ENCODE measurements around the gene PTPRG.

GRCh38 chr3:62335196-62335595 is 773.8 kb downstream of the PTPRG start:
- TF ChIP-seq, protein P1, sequence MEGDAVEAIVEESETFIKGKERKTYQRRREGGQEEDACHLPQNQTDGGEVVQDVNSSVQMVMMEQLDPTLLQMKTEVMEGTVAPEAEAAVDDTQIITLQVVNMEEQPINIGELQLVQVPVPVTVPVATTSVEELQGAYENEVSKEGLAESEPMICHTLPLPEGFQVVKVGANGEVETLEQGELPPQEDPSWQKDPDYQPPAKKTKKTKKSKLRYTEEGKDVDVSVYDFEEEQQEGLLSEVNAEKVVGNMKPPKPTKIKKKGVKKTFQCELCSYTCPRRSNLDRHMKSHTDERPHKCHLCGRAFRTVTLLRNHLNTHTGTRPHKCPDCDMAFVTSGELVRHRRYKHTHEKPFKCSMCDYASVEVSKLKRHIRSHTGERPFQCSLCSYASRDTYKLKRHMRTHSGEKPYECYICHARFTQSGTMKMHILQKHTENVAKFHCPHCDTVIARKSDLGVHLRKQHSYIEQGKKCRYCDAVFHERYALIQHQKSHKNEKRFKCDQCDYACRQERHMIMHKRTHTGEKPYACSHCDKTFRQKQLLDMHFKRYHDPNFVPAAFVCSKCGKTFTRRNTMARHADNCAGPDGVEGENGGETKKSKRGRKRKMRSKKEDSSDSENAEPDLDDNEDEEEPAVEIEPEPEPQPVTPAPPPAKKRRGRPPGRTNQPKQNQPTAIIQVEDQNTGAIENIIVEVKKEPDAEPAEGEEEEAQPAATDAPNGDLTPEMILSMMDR (IDR thresholded peaks at IDR 0.05) = no peak
- TF ChIP-seq POLR2A (IDR thresholded peaks at IDR 0.05) = no peak

Data from right lobe of liver (tissue), 4 donors.